ENCODE measurements around the gene CACNA2D2. TPM values are rescaled to one million over a fixed set of nuclear protein-coding genes. Genes with fewer than 3 reads are reported as not detected.

Gene CACNA2D2
- total RNA-seq, 1 experiment from 2014 or later: not detected

DNA sequence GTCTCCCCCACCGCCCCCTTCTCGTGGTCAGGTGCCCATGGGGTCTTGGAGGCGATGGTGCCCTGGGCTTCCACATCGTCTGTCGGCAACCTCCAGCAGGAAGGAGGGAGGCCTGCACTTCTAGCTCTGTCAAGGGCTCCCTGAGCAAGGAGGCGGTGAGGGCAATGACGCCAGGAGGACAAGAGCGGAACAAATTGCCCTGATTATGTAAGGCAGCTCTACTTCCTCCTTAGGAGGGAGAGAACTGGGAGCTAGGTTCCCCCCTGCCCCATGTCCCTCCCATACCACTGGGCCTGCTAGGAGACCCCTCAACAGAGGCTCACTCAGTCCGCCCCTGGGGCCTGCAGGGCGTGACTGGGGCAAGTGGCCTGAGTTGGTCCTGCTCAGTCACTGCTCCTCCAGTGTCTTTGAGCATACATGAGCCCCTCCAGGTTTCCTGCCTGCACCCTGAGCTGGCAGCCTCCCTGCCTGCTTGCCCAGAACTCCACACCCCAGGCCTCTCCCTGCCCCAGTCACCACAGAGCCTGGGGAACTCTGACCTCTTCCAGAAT is 56.1 kb downstream of the CACNA2D2 start:
- Histone ChIP-seq H3K27ac (peak overlapping the region; percentile 17; the same call in 1 of the 2 replicates), H3K9me3 (replicated peaks) (no peaks in the 10 kb centered on the region), H3K4me3 (no peak overlapping the region), H3K4me1 (peaks cover 10% of the 10 kb centered on the region; the same call in 1 of the 2 replicates), H3K27me3 (no peaks in the 10 kb centered on the region), H3K36me3 (no peaks in the 10 kb centered on the region)
- peak; percentile 29 to 55 for DNase-seq

DNA sequence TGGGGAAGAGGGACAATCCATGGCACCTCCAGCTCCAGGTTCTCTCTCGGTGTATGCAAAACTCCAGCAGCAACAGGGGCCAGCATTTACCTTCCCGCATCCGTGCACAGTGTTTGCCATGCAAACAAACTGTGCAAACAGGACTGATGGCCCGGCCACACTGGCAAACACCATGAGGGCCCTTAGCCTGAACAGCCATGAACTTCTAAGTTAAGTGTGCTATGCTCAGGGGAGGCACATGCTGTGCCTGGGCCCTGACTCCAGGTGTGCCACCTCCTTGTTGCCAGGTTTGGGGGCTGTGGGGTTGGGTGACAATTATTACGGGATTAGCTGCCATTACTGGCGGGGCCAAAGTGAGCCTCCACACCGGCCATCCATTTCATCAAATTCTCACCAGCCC is 57.5 kb downstream of the CACNA2D2 start:
- Histone ChIP-seq H3K4me3 (no peak overlapping the region), H3K36me3 (no peaks in the 10 kb centered on the region), H3K27me3 (no peaks in the 10 kb centered on the region), H3K27ac (no peak overlapping the region), H3K9me3 (replicated peaks) (no peaks in the 10 kb centered on the region), H3K4me1 (peaks cover 10% of the 10 kb centered on the region; the same call in 1 of the 2 replicates)
- DNase-seq: no peak

DNA sequence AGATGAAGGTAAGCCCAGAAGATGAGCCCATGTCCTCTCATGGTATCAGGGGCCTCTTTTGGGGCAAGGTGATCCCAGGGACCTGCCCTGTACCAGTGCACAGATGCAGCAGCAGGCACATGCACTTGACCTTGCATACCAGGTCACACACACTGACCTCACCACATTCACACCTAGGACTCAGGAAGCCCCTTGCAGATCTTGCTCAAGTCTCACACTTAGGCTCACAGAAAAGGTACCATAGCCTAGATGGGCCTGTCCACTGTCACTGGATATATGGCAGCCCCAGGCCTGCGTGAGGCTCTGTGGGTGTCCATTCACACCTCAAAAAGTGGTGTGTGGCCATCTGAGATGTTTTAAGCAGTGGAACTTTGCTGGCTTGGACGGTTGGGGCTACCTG is 58.7 kb downstream of the CACNA2D2 start:
- Histone ChIP-seq H3K27me3 (no peaks in the 10 kb centered on the region), H3K4me1 (peaks cover 10% of the 10 kb centered on the region; the same call in 1 of the 2 replicates), H3K4me3 (no peak overlapping the region), H3K27ac (no peak overlapping the region), H3K36me3 (no peaks in the 10 kb centered on the region), H3K9me3 (replicated peaks) (no peaks in the 10 kb centered on the region)
- no peak for DNase-seq

DNA sequence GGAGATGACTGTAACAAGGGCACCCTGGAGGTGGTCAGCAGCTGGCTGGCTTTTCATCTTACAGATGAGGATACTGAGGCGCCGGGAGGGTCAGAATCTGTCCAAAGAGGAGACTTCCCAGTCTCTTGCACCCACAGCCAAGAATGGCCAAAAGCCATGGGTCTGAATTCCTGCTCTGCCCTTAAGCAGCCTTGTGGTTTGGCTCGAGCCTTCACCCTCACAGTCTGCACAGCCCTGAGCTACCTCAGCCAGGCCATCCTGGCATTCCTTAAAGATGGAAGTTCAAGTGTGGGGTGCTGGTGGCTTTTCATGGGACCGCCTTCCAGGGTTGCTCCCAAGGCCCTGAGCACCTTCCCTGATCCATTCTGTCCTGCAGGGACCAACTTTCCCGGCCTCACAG is 59.2 kb downstream of the CACNA2D2 start:
- DNase-seq: no peak
- Histone ChIP-seq H3K27me3 (no peaks in the 10 kb centered on the region), H3K4me3 (no peak overlapping the region), H3K36me3 (no peaks in the 10 kb centered on the region), H3K4me1 (peaks cover 10% of the 10 kb centered on the region; the same call in 1 of the 2 replicates), H3K9me3 (replicated peaks) (no peaks in the 10 kb centered on the region), H3K27ac (no peak overlapping the region)

DNA sequence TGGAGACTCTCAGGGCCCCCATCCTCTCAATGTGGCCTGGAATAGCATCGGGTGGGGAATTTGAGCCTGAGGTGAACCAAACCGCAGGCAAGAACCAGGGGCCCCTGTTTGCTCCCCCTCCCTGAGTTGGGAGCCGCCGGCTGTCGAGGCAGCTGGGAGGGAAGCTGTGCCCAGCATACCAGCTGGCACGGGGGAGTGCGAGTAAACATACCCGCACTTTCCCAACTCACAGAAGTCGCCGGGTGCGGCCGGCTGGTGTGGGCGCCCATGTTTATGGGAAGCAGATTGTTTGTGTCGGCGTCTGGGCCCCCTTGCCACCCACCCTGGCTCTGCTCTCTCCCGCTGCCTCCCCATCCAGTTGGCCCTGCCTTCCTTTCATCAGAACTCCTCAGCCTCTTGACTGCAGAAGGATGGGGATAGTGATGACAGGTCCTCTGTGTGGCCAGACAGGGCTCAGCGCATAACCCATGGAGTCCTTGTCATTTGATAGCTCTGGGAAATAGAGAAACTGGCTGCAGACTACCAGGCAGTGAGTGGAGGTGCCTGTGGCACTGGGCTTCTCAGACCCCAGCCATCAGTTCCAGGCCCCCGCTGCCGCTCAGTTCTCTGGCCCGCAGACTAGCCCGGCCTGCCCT is 60.4 kb downstream of the CACNA2D2 start:
- H3K9me3 ChIP-seq (replicated peaks): no peaks in the 10 kb centered on the region
- H3K27me3 ChIP-seq: no peaks in the 10 kb centered on the region
- H3K4me1 ChIP-seq: peaks cover 10% of the 10 kb centered on the region; the same call in 1 of the 2 replicates
- DNase-seq: peak in 1 of 2 experiments; percentile 4
- no peak overlapping the region for H3K27ac ChIP-seq
- H3K4me3 ChIP-seq: no peak overlapping the region
- H3K36me3 ChIP-seq: no peaks in the 10 kb centered on the region

DNA sequence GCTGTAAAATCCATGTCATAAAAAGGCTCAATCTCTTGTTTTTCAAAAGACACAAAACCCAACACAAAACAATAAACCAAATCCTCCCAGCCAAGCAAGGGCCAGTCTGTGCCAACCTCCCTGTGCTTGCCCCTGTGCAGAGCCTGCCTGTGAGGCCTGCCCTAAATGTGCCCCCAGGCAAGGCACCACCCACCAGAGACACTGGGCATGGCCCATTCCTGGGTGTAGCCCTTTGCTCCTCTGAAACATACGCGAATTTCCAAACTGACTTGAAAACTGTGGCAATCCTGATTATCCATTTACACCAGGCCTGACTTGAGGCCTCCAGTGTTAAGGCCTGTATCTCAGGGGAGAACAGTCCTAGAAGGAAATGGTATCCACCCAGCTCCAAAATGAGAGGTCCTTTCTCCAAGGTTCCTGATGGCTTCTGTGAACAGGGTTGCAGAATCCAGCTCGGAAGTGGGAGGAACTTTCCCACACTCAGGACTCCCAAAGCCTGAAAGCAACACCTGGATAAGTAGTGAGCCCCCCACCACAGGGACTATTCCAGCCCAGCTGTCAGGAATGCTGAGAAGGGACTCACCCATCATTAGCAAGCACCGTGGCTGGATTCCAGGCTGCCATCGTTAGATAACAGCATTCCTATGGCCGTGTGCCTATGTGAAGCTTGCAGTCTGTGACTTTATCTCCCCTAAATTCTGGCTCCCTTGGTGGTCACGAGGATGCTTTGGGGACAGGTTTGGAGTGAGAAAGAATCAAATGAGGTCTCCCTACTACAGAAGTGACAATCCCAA is 61.8 kb downstream of the CACNA2D2 start:
- Histone ChIP-seq H3K36me3 (no peaks in the 10 kb centered on the region), H3K4me1 (no peaks in the 10 kb centered on the region), H3K9me3 (replicated peaks) (no peaks in the 10 kb centered on the region), H3K4me3 (no peak overlapping the region), H3K27ac (no peak overlapping the region), H3K27me3 (no peaks in the 10 kb centered on the region)
- DNase-seq: no peak

DNA sequence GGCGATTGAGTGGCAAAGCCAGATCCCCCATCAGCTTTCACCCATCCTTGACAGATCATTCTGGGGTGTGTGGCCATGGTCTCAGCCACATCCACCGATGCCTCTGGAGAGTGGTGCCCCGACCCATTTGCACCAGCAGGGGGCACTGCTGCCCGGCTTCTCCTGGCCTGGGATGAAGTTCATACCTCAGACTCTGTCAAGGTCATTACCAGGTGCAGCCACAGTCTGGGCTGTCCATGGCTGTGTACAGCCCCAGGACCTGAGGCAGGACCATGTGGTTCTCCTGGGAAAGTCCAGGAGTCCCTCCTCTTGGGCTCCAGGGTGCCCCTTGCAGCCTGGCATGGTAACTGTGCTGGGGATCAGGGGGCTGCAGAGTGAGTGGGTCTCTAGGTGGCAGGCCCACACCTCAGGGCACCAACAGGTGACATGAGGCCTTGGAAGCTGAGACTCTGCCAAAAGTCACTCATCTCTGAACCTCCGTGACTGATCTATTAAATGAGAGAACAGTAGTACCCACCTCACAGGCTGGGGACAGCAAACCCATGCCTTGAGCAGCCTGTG is 67.2 kb downstream of the CACNA2D2 start:
- H3K27ac ChIP-seq: no peak overlapping the region
- H3K36me3 ChIP-seq: no peaks in the 10 kb centered on the region
- no peak overlapping the region for H3K4me3 ChIP-seq
- no peaks in the 10 kb centered on the region for H3K27me3 ChIP-seq
- no peaks in the 10 kb centered on the region for H3K9me3 ChIP-seq (replicated peaks)
- peak; percentile 34 to 69 for DNase-seq
- H3K4me1 ChIP-seq: no peaks in the 10 kb centered on the region

DNA sequence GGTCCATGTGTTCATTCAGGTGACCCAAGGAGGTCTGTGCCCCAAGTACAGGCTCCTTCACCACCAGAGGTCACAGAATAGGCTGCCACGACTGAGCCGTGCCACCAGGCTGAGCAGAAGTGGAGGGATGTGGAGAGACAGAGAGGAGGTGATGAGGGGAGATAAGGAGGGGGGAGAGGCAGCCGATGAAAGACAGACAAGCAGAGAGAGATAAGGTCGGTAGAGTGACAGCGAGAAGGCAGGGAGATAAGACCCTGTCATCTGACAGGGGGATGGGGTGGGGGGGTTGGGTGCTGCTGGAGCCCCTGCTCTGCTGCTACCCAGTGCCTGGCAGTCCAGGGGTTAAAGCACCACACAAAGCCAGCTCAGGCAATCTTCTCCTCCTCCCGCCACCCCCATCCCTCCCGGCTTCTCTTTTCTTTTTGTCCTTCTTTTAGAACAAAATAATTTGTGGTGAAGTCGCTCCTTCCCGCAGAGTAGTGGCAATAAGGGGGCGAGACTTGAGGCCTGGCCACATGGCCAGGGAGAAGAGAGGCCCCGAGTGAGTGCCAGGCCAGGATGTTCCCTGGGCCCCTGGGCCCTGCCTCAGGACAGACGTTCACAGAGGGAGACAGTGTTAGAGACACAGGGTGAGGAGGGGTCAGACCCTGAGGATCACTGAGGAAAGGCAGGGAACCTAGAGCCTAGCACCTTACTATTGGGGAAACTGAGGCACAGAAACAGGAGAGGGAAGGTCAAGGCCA is 67.9 kb downstream of the CACNA2D2 start:
- no peaks in the 10 kb centered on the region for H3K4me1 ChIP-seq
- no peaks in the 10 kb centered on the region for H3K9me3 ChIP-seq (replicated peaks)
- H3K36me3 ChIP-seq: no peaks in the 10 kb centered on the region
- H3K4me3 ChIP-seq: no peak overlapping the region
- DNase-seq: no peak
- no peak overlapping the region for H3K27ac ChIP-seq
- H3K27me3 ChIP-seq: no peaks in the 10 kb centered on the region

DNA sequence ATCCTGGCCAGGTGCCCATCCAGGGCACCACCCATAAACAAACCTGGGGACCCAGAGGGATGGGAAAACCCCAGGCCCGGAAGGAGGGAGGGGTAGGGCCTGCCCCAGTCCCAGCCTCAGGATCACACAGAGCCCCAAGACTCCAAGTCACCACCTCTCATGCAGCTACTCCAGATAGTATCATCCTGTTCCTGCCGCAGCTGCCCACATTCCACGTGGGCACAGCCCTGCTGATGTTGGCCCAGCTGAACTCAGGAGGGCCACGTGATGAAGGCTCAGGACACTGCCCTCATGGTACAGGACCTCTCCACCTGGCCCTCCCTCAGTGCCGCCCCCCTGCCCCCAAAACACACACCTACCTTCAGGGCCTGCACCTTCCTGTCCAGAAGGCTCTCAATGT is 69.5 kb downstream of the CACNA2D2 start:
- H3K27me3 ChIP-seq: no peaks in the 10 kb centered on the region
- H3K36me3 ChIP-seq: no peaks in the 10 kb centered on the region
- H3K4me1 ChIP-seq: no peaks in the 10 kb centered on the region
- no peak for DNase-seq
- no peak overlapping the region for H3K27ac ChIP-seq
- H3K4me3 ChIP-seq: no peak overlapping the region
- H3K9me3 ChIP-seq (replicated peaks): no peaks in the 10 kb centered on the region

DNA sequence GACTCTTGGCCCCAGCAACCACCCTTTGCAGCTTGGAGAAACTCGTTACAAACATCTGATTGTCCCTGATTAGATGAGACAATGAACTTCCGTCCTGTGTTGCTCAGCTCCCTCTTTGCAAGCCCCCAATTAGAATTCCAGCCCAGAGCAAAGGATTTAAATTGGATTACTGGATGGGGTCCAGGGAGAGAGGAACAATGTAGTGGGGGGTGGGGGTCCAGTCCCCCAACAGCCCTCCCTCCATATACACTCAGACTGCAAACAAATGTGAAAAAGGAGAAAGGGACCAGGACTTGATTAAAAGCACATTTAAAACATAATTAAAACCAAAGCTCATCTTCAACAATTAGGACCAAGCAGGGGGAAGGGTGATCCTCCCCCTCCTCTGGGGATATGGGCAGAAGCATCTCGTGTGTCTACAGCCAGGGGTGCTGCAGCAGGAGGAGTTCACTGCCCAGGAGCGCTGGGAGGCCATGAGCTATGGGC is 72.4 kb downstream of the CACNA2D2 start:
- H3K4me1 ChIP-seq: no peaks in the 10 kb centered on the region
- no peaks in the 10 kb centered on the region for H3K9me3 ChIP-seq (replicated peaks)
- 0 out of 2 replicates have a peak, but pooled peaks cover 7% of the 10 kb centered on the region for H3K27me3 ChIP-seq
- H3K36me3 ChIP-seq: no peaks in the 10 kb centered on the region
- DNase-seq: no peak
- no peak overlapping the region for H3K4me3 ChIP-seq
- H3K27ac ChIP-seq: no peak overlapping the region

DNA sequence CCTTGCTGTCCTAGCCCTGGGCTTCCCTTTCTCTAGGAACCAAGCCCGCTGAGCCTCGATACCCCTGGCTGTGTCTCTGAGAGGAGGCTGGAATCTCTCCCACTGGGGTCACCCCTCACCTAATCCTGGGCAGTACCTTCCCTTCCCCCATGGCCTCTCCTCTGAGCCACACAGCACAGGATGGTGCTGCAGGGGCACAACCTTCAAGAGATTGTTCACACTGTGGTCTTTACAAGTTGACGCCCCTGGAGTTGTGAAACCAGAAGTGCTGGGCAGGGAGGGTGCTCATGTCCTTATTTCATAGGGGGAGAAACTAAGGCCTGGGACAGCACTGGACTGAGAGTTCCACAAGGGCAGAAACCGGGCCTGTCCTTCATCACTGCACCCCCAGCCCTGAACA is 73.2 kb downstream of the CACNA2D2 start:
- Histone ChIP-seq H3K9me3 (replicated peaks) (no peaks in the 10 kb centered on the region), H3K4me1 (no peaks in the 10 kb centered on the region), H3K27me3 (0 out of 2 replicates have a peak, but pooled peaks cover 7% of the 10 kb centered on the region), H3K4me3 (no peak overlapping the region), H3K27ac (no peak overlapping the region), H3K36me3 (no peaks in the 10 kb centered on the region)
- no peak for DNase-seq

DNA sequence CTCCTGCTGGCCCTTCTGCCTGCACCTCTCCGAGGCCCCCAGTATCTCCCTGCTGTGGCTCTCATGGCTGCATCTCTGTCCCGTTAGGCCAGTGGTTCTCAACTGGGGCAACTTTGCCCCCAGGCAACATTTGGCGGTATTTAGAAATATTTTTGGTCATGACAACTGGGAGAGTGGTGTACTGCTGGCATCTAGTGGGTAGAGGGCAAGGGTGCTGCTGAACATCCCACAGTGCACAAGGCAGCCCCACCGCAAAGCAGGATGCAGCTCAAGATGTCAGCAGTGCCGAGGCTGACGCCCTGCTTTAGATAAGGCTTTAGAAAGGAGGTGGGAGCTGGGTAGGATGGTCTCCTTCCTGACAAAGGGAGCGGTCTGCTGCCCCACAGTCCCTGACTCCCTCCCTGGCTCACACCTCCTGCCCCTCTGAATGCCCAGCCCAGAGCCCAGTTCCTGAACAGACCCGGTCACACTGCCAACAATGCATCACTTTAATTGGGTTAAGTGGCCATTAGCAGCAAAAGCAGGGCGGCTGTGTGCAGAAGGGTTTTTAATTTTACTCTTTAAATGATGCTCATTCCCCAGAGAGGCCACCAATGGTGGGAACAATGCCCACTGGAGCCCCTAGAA is 75.3 kb downstream of the CACNA2D2 start:
- DNase-seq: peak in 1 of 2 experiments; percentile 5
- H3K4me3 ChIP-seq: no peak overlapping the region
- no peaks in the 10 kb centered on the region for H3K4me1 ChIP-seq
- 0 out of 2 replicates have a peak, but pooled peaks cover 7% of the 10 kb centered on the region for H3K27me3 ChIP-seq
- no peaks in the 10 kb centered on the region for H3K36me3 ChIP-seq
- no peak overlapping the region for H3K27ac ChIP-seq
- H3K9me3 ChIP-seq (replicated peaks): no peaks in the 10 kb centered on the region

DNA sequence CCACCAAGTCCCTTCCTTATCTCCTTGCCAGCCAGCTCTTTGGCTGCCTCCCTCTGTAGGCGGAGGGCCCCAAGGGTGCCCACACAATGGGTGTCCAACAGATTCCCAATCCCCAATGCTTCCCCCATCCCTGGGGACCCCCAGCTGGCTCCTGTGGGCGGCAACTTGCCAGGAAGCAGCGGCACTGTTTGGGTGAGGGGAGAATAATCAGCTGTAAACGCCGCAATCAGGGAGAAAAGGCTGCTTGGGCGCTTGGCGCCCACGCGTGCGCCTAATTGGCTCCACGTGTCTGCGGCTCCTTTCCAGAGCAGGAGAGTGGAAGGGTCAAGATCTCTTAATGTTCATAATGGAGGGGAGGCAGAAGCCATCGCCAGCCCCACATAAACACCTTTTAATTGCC is 76.2 kb downstream of the CACNA2D2 start:
- Histone ChIP-seq H3K4me1 (no peaks in the 10 kb centered on the region), H3K27me3 (0 out of 2 replicates have a peak, but pooled peaks cover 7% of the 10 kb centered on the region), H3K27ac (no peak overlapping the region), H3K9me3 (replicated peaks) (no peaks in the 10 kb centered on the region), H3K4me3 (no peak overlapping the region), H3K36me3 (no peaks in the 10 kb centered on the region)
- DNase-seq: no peak

DNA sequence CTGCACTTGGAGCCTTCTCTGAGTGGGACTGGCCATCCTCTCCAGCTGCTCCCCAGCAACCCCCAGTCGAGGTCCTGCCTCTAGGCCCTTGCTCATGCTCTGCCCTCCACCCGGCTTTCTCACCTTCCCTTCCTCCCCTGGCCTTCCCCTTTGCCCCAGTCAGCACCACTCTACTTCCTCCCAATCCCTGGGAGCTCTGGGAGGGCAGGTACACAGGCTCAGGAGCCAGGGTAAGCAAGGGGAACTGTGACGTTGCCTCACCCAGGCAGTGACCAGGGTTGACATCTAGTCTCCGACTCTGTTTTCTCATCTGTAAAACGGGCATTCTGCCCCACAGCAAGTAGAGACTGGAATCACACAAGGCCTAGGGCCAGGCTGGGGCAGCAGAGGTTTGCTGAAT is 77.5 kb downstream of the CACNA2D2 start:
- H3K4me1 ChIP-seq: no peaks in the 10 kb centered on the region
- H3K27me3 ChIP-seq: 0 out of 2 replicates have a peak, but pooled peaks cover 7% of the 10 kb centered on the region
- no peaks in the 10 kb centered on the region for H3K36me3 ChIP-seq
- no peak for DNase-seq
- H3K9me3 ChIP-seq (replicated peaks): no peaks in the 10 kb centered on the region
- no peak overlapping the region for H3K4me3 ChIP-seq
- H3K27ac ChIP-seq: no peak overlapping the region

Measured in SJCRH30 (cell line).